Pancreas (tissue), 10 donors: ENCODE measurements around the gene ZNF653. TPM values are rescaled to one million over a fixed set of nuclear protein-coding genes. Genes with fewer than 3 reads are reported as not detected.
"Not testable (repeated sequence)": the region's sequence is repeated elsewhere in the genome, so short reads cannot be mapped to it uniquely, and the experiment has no call there.

ENCODE experiments used
- ATAC-seq, 4 donors: fragments of 200-7000 bp; cut with Tn5 transposase; one replicate each; pipeline versions ENCODE4 v1.8.0 to v1.9.1; 2020; ENCODE audit warnings: mild to moderate bottlenecking in 4 of 4, moderate library complexity in 4 of 4
- DNase-seq, 6 donors: peaks; one replicate each; pipeline ENCODE4 v3.0.0-alpha.2; 2020
- FAIRE-seq: peaks from 2 replicates; lab custom pipeline; 2012; peaks lifted over from hg19 to GRCh38; lab: Jason Lieb, UNC
- H3K27ac ChIP-seq, 4 donors: fragments of 200-600 bp; sonication (generic); 1 replicate in 3 of 4; 2 replicates in 1 of 4; pipeline versions ENCODE4 v1.5.0 to v1.8.0; 2020
- H3K27me3 ChIP-seq, 4 donors: fragments of 200-600 bp; one replicate each; pipeline ENCODE4 v1.8.0; 2021
- H3K36me3 ChIP-seq, 3 donors: fragments of 200-600 bp; sonication (generic) in 1 of 3; one replicate each; pipeline versions ENCODE4 v1.5.0 to v1.8.0; 2020 to 2021
- H3K4me1 ChIP-seq, 3 donors: fragments of 200-600 bp; one replicate each; pipeline ENCODE4 v1.8.0; 2021
- H3K4me3 ChIP-seq, 4 donors: fragments of 200-600 bp; sonication (generic) in 2 of 4; one replicate each; pipeline versions ENCODE4 v1.5.0 to v1.8.0; 2020 to 2021
- H3K9me3 ChIP-seq, 4 donors: fragments of 200-600 bp; one replicate each; pipeline ENCODE4 v1.8.0; 2021
- CTCF ChIP-seq, 4 donors: fragments of 200-600 bp; sonication (generic) in 3 of 4; IDR thresholded peaks; one replicate each; pipeline versions ENCODE4 v1.5.0 to v1.8.0; 2021; ENCODE audit warnings: antibody characterized with exemption in 4 of 4
- WGBS, 2 donors: extraction: QIAGEN DNeasy Blood & Tissue Kit; methylation state at CpG; one replicate each; pipeline ENCODE4 v1.1.7; 2013; 5-methylcytosine and 5-hydroxymethylcytosine counted together
- intact Hi-C, 3 donors: fragments of 100-400 bp; cut with DNase I; formaldehyde crosslinking; loops; one replicate each; pipeline versions ENCODE4 v1.11.1 to v1.14.2; 2022
- microRNA-seq, 2 donors: library from miRNA; unstranded; fragments of <30 nt; microRNA quantifications; one replicate each; pipeline versions ENCODE4 to v1.1.0, GENCODE V29; 2019 to 2020
- polyA plus RNA-seq, 2 donors: library from polyadenylated mRNA; stranded (reverse); fragments of 200-250 nt; gene quantifications; one replicate each; pipeline ENCODE4 v1.2.3, GENCODE V29; 2013
- total RNA-seq, 6 donors: library from RNA; stranded (reverse); fragmentation: NEBNext Ultra II Directional in 4 of 6; extraction: Animal tissue kit (Norgen Biotek cat#: 25700) in 4 of 6; gene quantifications; one replicate each; pipeline versions ENCODE4 v1.2.1 to v1.2.4, GENCODE V29; 2021 to 2023
- donor health status: healthy with polysubstance abuse.
- donor health status: DM: no; HTN: no; CAD: no; lungs with moderate emphysema.
- donor health status: DM: no; HTN: no; CAD: no.
- donor health status: control.
- donor health status: control.
- donor health status: Bipolar disorder and iron deficiency.
- donor health status: DM: yes; HTN: yes; CAD: no.
- donor health status: DM: no; HTN: no; CAD: no.
- donor health status: DM: no; HTN: no; CAD: no.
- donor health status: DM: yes; HTN: yes; CAD: no.

Gene ZNF653
- total and polyA plus RNA-seq, 8 donors: 4.5 to 25.6 (median 6.0) TPM

DNA sequence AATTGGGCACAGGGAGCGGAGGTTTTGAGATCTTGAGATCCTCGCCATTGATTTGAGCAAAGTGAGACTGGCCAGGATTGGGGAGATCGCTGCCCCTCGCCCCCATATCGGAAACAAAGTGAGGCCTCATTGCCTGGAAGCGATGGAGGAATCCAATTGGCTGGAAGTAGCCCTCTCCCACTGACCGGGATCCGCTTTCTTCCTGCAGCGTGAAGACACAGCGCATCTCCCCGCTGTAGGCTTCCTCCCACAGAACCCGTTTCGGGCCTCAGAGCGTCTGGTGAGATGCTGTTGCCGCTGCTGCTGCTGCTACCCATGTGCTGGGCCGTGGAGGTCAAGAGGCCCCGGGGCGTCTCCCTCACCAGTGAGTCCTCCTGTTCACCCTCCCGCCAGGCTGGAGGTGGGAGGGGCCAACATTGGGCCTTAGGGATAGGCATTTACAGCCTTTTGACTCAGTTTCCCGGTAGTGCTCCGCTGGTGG lies 69.8 kb downstream of the ZNF653 start:
- WGBS, 2 donors: 2 to 4% methylated on average over 21 of the region's 21 CpGs
- no peak for FAIRE-seq
- Histone ChIP-seq H3K9me3 (no peaks in the 10 kb centered on the region), H3K4me3 (peak overlapping the region; percentile 43 to 55 (median 51)), H3K27me3 (no peaks in the 10 kb centered on the region), H3K36me3 (peaks cover 6 to 8% (median 8%) of the 10 kb centered on the region in 3 donors), H3K4me1 (peaks cover 0 to 13% (median 9%) of the 10 kb centered on the region in 3 donors), H3K27ac (peak overlapping the region; percentile 14 to 70 (median 50))
- peak in 3 of 6 donors; percentile 47 to 75 (median 69) for DNase-seq
- intact Hi-C loops: no loop called here
- no peak for ATAC-seq
- no peak for TF ChIP-seq CTCF (IDR thresholded peaks at IDR 0.05)

- no peaks in the 10 kb centered on the region for H3K9me3 ChIP-seq
- FAIRE-seq (peak; percentile 99), ATAC-seq (peak; percentile 94 to 98 (median 96)), DNase-seq (peak; percentile 93 to 100 (median 99))
- WGBS, 2 donors: 0% methylated on average over 53 of the region's 53 CpGs
- peak; percentile 91 to 96 (median 93) for TF ChIP-seq CTCF (IDR thresholded peaks at IDR 0.05)
- intact Hi-C loops: no loop called here
- H3K4me1 ChIP-seq: peaks cover 0 to 13% (median 9%) of the 10 kb centered on the region in 3 donors
- H3K36me3 ChIP-seq: peaks cover 6 to 8% (median 8%) of the 10 kb centered on the region in 3 donors
- H3K4me3 ChIP-seq: peak within 1 kb of the TSS; percentile 43 to 55 (median 51)
- peak within 1 kb of the TSS; percentile 28 to 70 (median 50) for H3K27ac ChIP-seq
- no peaks in the 10 kb centered on the region for H3K27me3 ChIP-seq
These were observed 70.4 kb downstream of the ZNF653 start, which contains the start of the genes ODAD3 and PRKCSH for GRCh38 chr19:11435057-11435832. ODAD3 (minus strand) TSS chr19:11435121; CDS start chr19:11435016, 105 bp downstream. PRKCSH (plus strand) TSS chr19:11435635; CDS start chr19:11436118, 483 bp downstream.

DNA sequence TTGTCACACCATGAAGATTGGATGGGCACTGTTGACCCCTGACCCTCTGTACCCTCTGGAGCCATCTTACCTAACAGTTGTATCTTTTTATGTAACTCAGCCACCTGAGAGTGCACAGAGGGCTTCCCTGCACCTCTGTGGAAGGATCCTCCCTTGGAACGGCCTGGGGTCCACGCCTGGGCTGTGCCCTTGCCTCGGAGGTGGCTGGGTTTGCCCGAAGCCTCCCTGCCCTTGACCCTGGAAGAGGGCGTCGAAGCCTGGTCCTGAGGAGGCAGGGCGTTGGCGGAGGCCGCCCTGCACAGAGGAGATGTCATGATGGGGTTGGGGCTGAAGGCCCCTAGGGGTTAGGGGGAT lies 71.0 kb downstream of the ZNF653 start:
- FAIRE-seq (no peak), DNase-seq (no peak), ATAC-seq (peak; percentile 6 to 14 (median 10))
- peak overlapping the region; percentile 17 to 70 (median 48) for H3K27ac ChIP-seq
- no peak for TF ChIP-seq CTCF (IDR thresholded peaks at IDR 0.05)
- peak overlapping the region in 2 of 4 donors; percentile 36 to 53 for H3K4me3 ChIP-seq
- peaks cover 0 to 13% (median 9%) of the 10 kb centered on the region in 3 donors for H3K4me1 ChIP-seq
- WGBS, 2 donors: 3 to 4% methylated on average over 9 of the region's 9 CpGs
- H3K27me3 ChIP-seq: no peaks in the 10 kb centered on the region
- intact Hi-C loops: no loop called here
- no peaks in the 10 kb centered on the region for H3K9me3 ChIP-seq
- peaks cover 6 to 8% (median 8%) of the 10 kb centered on the region in 3 donors for H3K36me3 ChIP-seq

GRCh38 chr19:11433526-11433925 lies 72.1 kb downstream of the ZNF653 start:
- 94 to 96% methylated on average over 3 of the region's 3 CpGs for WGBS, 2 donors
- ATAC-seq, intact Hi-C loops, H3K4me3 ChIP-seq, DNase-seq, H3K9me3 ChIP-seq, H3K27me3 ChIP-seq, H3K36me3 ChIP-seq, FAIRE-seq, H3K27ac ChIP-seq: not testable (repeated sequence)
- peaks cover 0 to 13% (median 9%) of the 10 kb centered on the region in 3 donors for H3K4me1 ChIP-seq

Small RNA genes within 50 kb of the gene (microRNA-seq; reads per million reads assigned to microRNA genes)
- gene MIR7974: 0 reads per million in 2 donors

Other genes with a start within 250 kb of the ZNF653 start
- 10 to 100 TPM; 18.0 to 31.8 (median 26.2) TPM for gene DOCK6, start 243.3 kb downstream of the ZNF653 start, total RNA-seq
- gene DOCK6, start 243.3 kb downstream of the ZNF653 start, polyA plus RNA-seq: 10 to 100 TPM; 60.2 to 79.0 TPM
- gene TSPAN16, start 209.7 kb downstream of the ZNF653 start, total RNA-seq: not detected
- not detected for gene TSPAN16, start 209.7 kb downstream of the ZNF653 start, polyA plus RNA-seq
- gene RAB3D, start 166.2 kb downstream of the ZNF653 start, total RNA-seq: 100 to 1,000 TPM in 4 of 6 donors, 10 to 100 TPM in 2; 70.6 to 134 (median 107) TPM
- 10 to 100 TPM; 11.0 to 15.2 TPM for gene RAB3D, start 166.2 kb downstream of the ZNF653 start, polyA plus RNA-seq
- gene TMEM205, start 159.6 kb downstream of the ZNF653 start, total RNA-seq: 10 to 100 TPM; 41.4 to 69.2 (median 53.0) TPM
- 100 to 1,000 TPM in 1 of 2 donors, 10 to 100 TPM in 1; 84.5 to 175 TPM for gene TMEM205, start 159.6 kb downstream of the ZNF653 start, polyA plus RNA-seq
- gene CCDC159, start 159.3 kb downstream of the ZNF653 start, total RNA-seq: 10 to 100 TPM; 11.6 to 21.1 (median 14.1) TPM
- 100 to 1,000 TPM in 1 of 2 donors, 10 to 100 TPM in 1; 86.6 to 106 TPM for gene CCDC159, start 159.3 kb downstream of the ZNF653 start, polyA plus RNA-seq
- gene PLPPR2, start 150.4 kb downstream of the ZNF653 start, total RNA-seq: 10 to 100 TPM in 1 of 6 donors, 1 to 10 TPM in 5; 4.4 to 11.0 (median 7.1) TPM
- gene PLPPR2, start 150.4 kb downstream of the ZNF653 start, polyA plus RNA-seq: 10 to 100 TPM; 15.7 to 32.8 TPM
- 1 to 10 TPM in 4 of 6 donors, under 1 TPM in 2; 0.55 to 1.5 (median 1.1) TPM for gene SWSAP1, start 131.2 kb downstream of the ZNF653 start, total RNA-seq
- gene SWSAP1, start 131.2 kb downstream of the ZNF653 start, polyA plus RNA-seq: 1 to 10 TPM; 1.8 to 2.7 TPM
- gene EPOR, start 121.5 kb downstream of the ZNF653 start, total RNA-seq: 10 to 100 TPM in 1 of 6 donors, 1 to 10 TPM in 5; 5.4 to 16.3 (median 8.0) TPM
- gene EPOR, start 121.5 kb downstream of the ZNF653 start, polyA plus RNA-seq: 10 to 100 TPM; 30.4 to 46.2 TPM
- 10 to 100 TPM; 22.3 to 71.1 (median 33.7) TPM for gene RGL3, start 86.5 kb downstream of the ZNF653 start, total RNA-seq
- gene RGL3, start 86.5 kb downstream of the ZNF653 start, polyA plus RNA-seq: 100 to 1,000 TPM; 152 to 170 TPM
- gene ODAD3, start 70.7 kb downstream of the ZNF653 start, total RNA-seq: under 1 TPM; 0.13 to 0.44 (median 0.26) TPM
- gene ODAD3, start 70.7 kb downstream of the ZNF653 start, polyA plus RNA-seq: 1 to 10 TPM in 1 of 2 donors, under 1 TPM in 1; 0.84 to 1.8 TPM
- gene PRKCSH, start 70.2 kb downstream of the ZNF653 start, total RNA-seq: 100 to 1,000 TPM; 132 to 217 (median 175) TPM
- gene PRKCSH, start 70.2 kb downstream of the ZNF653 start, polyA plus RNA-seq: 100 to 1,000 TPM; 114 to 140 TPM
- gene ELAVL3, start 24.8 kb downstream of the ZNF653 start, total RNA-seq: under 1 TPM in 1 of 6 donors, not detected in 5; 0.15 TPM
- under 1 TPM; 0.08 to 0.16 TPM for gene ELAVL3, start 24.8 kb downstream of the ZNF653 start, polyA plus RNA-seq
- 10 to 100 TPM; 32.1 to 54.8 (median 36.9) TPM for gene ECSIT, start 23.3 kb upstream of the ZNF653 start, total RNA-seq
- gene ECSIT, start 23.3 kb upstream of the ZNF653 start, polyA plus RNA-seq: 10 to 100 TPM; 60.3 to 87.3 TPM
- gene CNN1, start 33.0 kb upstream of the ZNF653 start, total RNA-seq: 1 to 10 TPM in 4 of 6 donors, under 1 TPM in 2; 0.43 to 5.2 (median 1.8) TPM
- 10 to 100 TPM; 11.3 to 38.8 TPM for gene CNN1, start 33.0 kb upstream of the ZNF653 start, polyA plus RNA-seq
- 10 to 100 TPM; 25.0 to 38.9 (median 32.4) TPM for gene ELOF1, start 53.4 kb upstream of the ZNF653 start, total RNA-seq
- 10 to 100 TPM; 52.0 to 63.4 TPM for gene ELOF1, start 53.4 kb upstream of the ZNF653 start, polyA plus RNA-seq
- 10 to 100 TPM in 2 of 6 donors, 1 to 10 TPM in 4; 3.5 to 21.8 (median 7.0) TPM for gene ACP5, start 71.8 kb upstream of the ZNF653 start, total RNA-seq
- gene ACP5, start 71.8 kb upstream of the ZNF653 start, polyA plus RNA-seq: 10 to 100 TPM in 1 of 2 donors, 1 to 10 TPM in 1; 7.7 to 11.4 TPM
- gene ZNF627, start 91.6 kb upstream of the ZNF653 start, total RNA-seq: 1 to 10 TPM; 4.4 to 8.5 (median 6.0) TPM
- 1 to 10 TPM; 4.6 to 6.4 TPM for gene ZNF627, start 91.6 kb upstream of the ZNF653 start, polyA plus RNA-seq
- 1 to 10 TPM; 2.5 to 4.7 (median 3.3) TPM for gene ZNF823, start 233.1 kb upstream of the ZNF653 start, total RNA-seq
- gene ZNF823, start 233.1 kb upstream of the ZNF653 start, polyA plus RNA-seq: 1 to 10 TPM; 2.7 to 4.7 TPM